WTC11 (cell line): Measurements from ENCODE around the gene CTTNBP2. TPM values are rescaled to one million over a fixed set of nuclear protein-coding genes. Genes with fewer than 3 reads are reported as not detected.

Source experiments
- ATAC-seq: fragments of 200-7000 bp; cut with Tn5 transposase; 2 replicates; pipeline ENCODE4 v1.10.0; 2021; ENCODE audit warnings: mild to moderate bottlenecking, moderate library complexity
- CTCF ChIA-PET: fragments of 300-600 bp; sonication (Branson Sonifier 250); formaldehyde crosslinking; loops from one replicate; lab custom pipeline; 2021; ENCODE audit warnings: antibody characterized with exemption; lab: Charles Lee
- POLR2A ChIA-PET: fragments of 350-600 bp; sonication (Branson Sonifier 250); formaldehyde crosslinking; loops from one replicate; lab custom pipeline; 2021; ENCODE audit warnings: antibody characterized with exemption; lab: Charles Lee
- DNase-seq: peaks from one replicate; pipeline ENCODE4 v3.0.0; 2021; ENCODE audit warnings: low spot score
- H3K27ac Mint-ChIP-seq: 2 replicates; pipeline ENCODE4 v1.8.0; 2021; ENCODE audit warnings: mixed read lengths
- H3K27me3 Mint-ChIP-seq: 2 replicates; pipeline ENCODE4 v1.8.0; 2021; ENCODE audit warnings: low read depth, mild to moderate bottlenecking, moderate library complexity, mixed read lengths
- H3K36me3 Mint-ChIP-seq: 2 replicates; pipeline ENCODE4 v1.8.0; 2021; ENCODE audit warnings: mixed read lengths
- H3K4me1 Mint-ChIP-seq: 2 replicates; pipeline ENCODE4 v1.8.0; 2022; ENCODE audit warnings: mixed read lengths
- H3K4me3 Mint-ChIP-seq: 2 replicates; pipeline ENCODE4 v1.8.0; 2021; ENCODE audit warnings: mild to moderate bottlenecking, moderate library complexity, mixed read lengths
- H3K9me3 Mint-ChIP-seq: 2 replicates; pipeline ENCODE4 v1.8.0; 2021; ENCODE audit warnings: mixed read lengths
- CBFB ChIP-seq: sonication (generic); formaldehyde crosslinking; IDR thresholded peaks from 2 replicates; pipeline ENCODE4 v1.8.1; 2022; ENCODE audit warnings: mild to moderate bottlenecking, low read depth, missing genetic modification reagents
- ELF4 ChIP-seq: sonication (generic); formaldehyde crosslinking; IDR thresholded peaks from 2 replicates; pipeline ENCODE4 v1.8.1; 2022; ENCODE audit warnings: low read depth, mild to moderate bottlenecking, moderate library complexity, missing genetic modification reagents
- FOXP4 ChIP-seq: sonication (generic); formaldehyde crosslinking; IDR thresholded peaks from 2 replicates; pipeline ENCODE4 v1.8.0; 2022; ENCODE audit warnings: mild to moderate bottlenecking, missing genetic modification reagents
- GABPB1 ChIP-seq: sonication (generic); formaldehyde crosslinking; IDR thresholded peaks from 2 replicates; pipeline ENCODE4 v1.8.1; 2023; ENCODE audit warnings: mild to moderate bottlenecking, missing genetic modification reagents
- GRHL2 ChIP-seq: fragments of 250-450 bp; sonication (Bioruptor Pico); IDR thresholded peaks from 2 replicates; pipeline ENCODE4 v1.8.0; 2022; ENCODE audit warnings: mild to moderate bottlenecking, moderate library complexity; ENCODE audit not compliant: insufficient replicate concordance, severe bottlenecking
- HMGXB4 ChIP-seq: sonication (generic); formaldehyde crosslinking; IDR thresholded peaks from 2 replicates; pipeline ENCODE4 v1.8.1; 2023; ENCODE audit warnings: mild to moderate bottlenecking, moderate library complexity, missing genetic modification reagents
- IRF1 ChIP-seq: sonication (generic); formaldehyde crosslinking; IDR thresholded peaks from 2 replicates; pipeline ENCODE4 v1.8.0; 2023; ENCODE audit warnings: missing genetic modification reagents
- MLX ChIP-seq: sonication (generic); formaldehyde crosslinking; IDR thresholded peaks from 2 replicates; pipeline ENCODE4 v1.8.1; 2023; ENCODE audit warnings: mild to moderate bottlenecking, missing genetic modification reagents, moderate library complexity
- MXD4 ChIP-seq: fragments of 250-450 bp; sonication (Bioruptor Pico); IDR thresholded peaks from 2 replicates; pipeline ENCODE4 v1.8.0; 2021; ENCODE audit warnings: mild to moderate bottlenecking, moderate library complexity, borderline replicate concordance
- NFE2L1 ChIP-seq: sonication (generic); formaldehyde crosslinking; IDR thresholded peaks from 2 replicates; pipeline ENCODE4 v1.8.1; 2023; ENCODE audit warnings: missing genetic modification reagents
- NR3C1 ChIP-seq: sonication (generic); formaldehyde crosslinking; conservative IDR thresholded peaks from 2 replicates; pipeline ENCODE4 v1.8.1; 2023; ENCODE audit warnings: low read depth, mild to moderate bottlenecking, missing genetic modification reagents
- PREB ChIP-seq: sonication (generic); formaldehyde crosslinking; IDR thresholded peaks from 2 replicates; pipeline ENCODE4 v1.8.1; 2022; ENCODE audit warnings: mild to moderate bottlenecking, missing genetic modification reagents, moderate library complexity, borderline replicate concordance
- RORB ChIP-seq: fragments of 250-450 bp; sonication (Bioruptor Pico); IDR thresholded peaks from 2 replicates; pipeline ENCODE4 v1.9.0; 2021; ENCODE audit warnings: mild to moderate bottlenecking
- ZNF232 ChIP-seq: sonication (generic); formaldehyde crosslinking; IDR thresholded peaks from 2 replicates; pipeline ENCODE4 v1.8.0; 2022; ENCODE audit warnings: mild to moderate bottlenecking, missing genetic modification reagents
- ZNF317 ChIP-seq: sonication (generic); formaldehyde crosslinking; IDR thresholded peaks from 2 replicates; pipeline ENCODE4 v1.8.1; 2023; ENCODE audit warnings: low read depth, mild to moderate bottlenecking, moderate library complexity, missing genetic modification reagents, borderline replicate concordance
- ZNF416 ChIP-seq: fragments of 250-450 bp; sonication (Bioruptor Pico); IDR thresholded peaks from 2 replicates; pipeline ENCODE4 v1.9.0; 2021; ENCODE audit warnings: mild to moderate bottlenecking, inconsistent platforms
- ZNF423 ChIP-seq: fragments of 250-450 bp; sonication (Bioruptor Pico); IDR thresholded peaks from 2 replicates; pipeline ENCODE4 v2.1.2; 2022; ENCODE audit warnings: mild to moderate bottlenecking, moderate library complexity
- total RNA-seq: library from RNA; stranded (reverse); gene quantifications from 3 replicates; pipeline ENCODE4 v1.2.3, GENCODE V29; 2021
- TF ChIP-seq, protein P1 (sequence below): fragments of 250-450 bp; sonication (Bioruptor Pico); IDR thresholded peaks from 2 replicates; pipeline ENCODE4 v1.8.0; 2021; ENCODE audit warnings: mild to moderate bottlenecking
- TF ChIP-seq, protein P2 (sequence below): sonication (generic); formaldehyde crosslinking; IDR thresholded peaks from 2 replicates; pipeline ENCODE4 v1.8.1; 2022; ENCODE audit warnings: low read depth, mild to moderate bottlenecking, moderate library complexity, missing genetic modification reagents, borderline replicate concordance
- TF ChIP-seq, protein P3 (sequence below): sonication (generic); formaldehyde crosslinking; IDR thresholded peaks from 2 replicates; pipeline ENCODE4 v1.8.0; 2022; ENCODE audit warnings: missing genetic modification reagents

The CTTNBP2 gene
- total RNA-seq, 1 experiment from 2014 or later: 22.1 TPM

- TF ChIP-seq MLX: no peak
- no peak for TF ChIP-seq ZNF232 (CRISPR knock-in tag)
These were observed 100.8 kb downstream of the CTTNBP2 start (continued) for GRCh38 chr7:117772421-117772820.

DNA sequence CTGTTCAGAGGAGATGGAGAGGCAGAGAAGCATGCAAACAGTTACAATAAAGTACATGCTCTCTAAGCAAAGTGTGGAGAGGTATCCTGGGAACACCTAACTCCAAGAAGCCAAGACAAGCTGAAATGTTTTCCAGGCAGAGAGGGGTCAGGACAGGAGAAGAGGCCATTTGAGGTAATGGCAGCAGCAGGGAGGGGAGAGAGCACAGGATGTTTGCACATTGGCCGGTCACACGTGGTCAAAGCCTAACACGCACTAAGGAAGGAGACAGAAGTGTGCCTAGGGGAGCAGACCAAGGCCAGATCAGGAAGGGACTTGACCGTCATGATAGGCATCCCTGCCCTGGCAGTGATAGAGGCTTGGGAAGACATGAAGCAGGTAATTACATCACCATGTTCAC, 101.5 kb downstream of the CTTNBP2 start:
- no peak overlapping the region for H3K4me3 Mint-ChIP-seq
- POLR2A ChIA-PET: no interaction called here
- DNase-seq: no peak
- TF ChIP-seq ZNF423 (CRISPR knock-in tag) (no peak), MXD4 (CRISPR knock-in tag) (no peak), ZNF416 (CRISPR knock-in tag) (no peak), NR3C1 (CRISPR knock-in tag) (no peak), MLX (no peak), CBFB (CRISPR knock-in tag) (no peak), ZNF317 (no peak), GRHL2 (CRISPR knock-in tag) (no peak)
- TF ChIP-seq, protein P1, sequence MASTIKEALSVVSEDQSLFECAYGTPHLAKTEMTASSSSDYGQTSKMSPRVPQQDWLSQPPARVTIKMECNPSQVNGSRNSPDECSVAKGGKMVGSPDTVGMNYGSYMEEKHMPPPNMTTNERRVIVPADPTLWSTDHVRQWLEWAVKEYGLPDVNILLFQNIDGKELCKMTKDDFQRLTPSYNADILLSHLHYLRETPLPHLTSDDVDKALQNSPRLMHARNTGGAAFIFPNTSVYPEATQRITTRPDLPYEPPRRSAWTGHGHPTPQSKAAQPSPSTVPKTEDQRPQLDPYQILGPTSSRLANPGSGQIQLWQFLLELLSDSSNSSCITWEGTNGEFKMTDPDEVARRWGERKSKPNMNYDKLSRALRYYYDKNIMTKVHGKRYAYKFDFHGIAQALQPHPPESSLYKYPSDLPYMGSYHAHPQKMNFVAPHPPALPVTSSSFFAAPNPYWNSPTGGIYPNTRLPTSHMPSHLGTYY (CRISPR knock-in tag): no peak
- TF ChIP-seq, protein P2, sequence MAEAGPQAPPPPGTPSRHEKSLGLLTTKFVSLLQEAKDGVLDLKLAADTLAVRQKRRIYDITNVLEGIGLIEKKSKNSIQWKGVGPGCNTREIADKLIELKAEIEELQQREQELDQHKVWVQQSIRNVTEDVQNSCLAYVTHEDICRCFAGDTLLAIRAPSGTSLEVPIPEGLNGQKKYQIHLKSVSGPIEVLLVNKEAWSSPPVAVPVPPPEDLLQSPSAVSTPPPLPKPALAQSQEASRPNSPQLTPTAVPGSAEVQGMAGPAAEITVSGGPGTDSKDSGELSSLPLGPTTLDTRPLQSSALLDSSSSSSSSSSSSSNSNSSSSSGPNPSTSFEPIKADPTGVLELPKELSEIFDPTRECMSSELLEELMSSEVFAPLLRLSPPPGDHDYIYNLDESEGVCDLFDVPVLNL (CRISPR knock-in tag): no peak
- TF ChIP-seq, all 79 proteins: peak for 0
- no peaks in the 10 kb centered on the region for H3K9me3 Mint-ChIP-seq
- peaks cover 12% of the 10 kb centered on the region; the same call in 1 of the 2 replicates for H3K4me1 Mint-ChIP-seq
- ATAC-seq: no peak
- CTCF ChIA-PET: interaction anchor here (1.0 kb wide), 1 partner anchor 10 kb away, joined by 5 read pairs; no protein-coding TSS in a partner anchor
- H3K27ac Mint-ChIP-seq: no peak overlapping the region
- H3K36me3 Mint-ChIP-seq: peaks cover 19% of the 10 kb centered on the region; the same call in 1 of the 2 replicates
- no peaks in the 10 kb centered on the region for H3K27me3 Mint-ChIP-seq

DNA sequence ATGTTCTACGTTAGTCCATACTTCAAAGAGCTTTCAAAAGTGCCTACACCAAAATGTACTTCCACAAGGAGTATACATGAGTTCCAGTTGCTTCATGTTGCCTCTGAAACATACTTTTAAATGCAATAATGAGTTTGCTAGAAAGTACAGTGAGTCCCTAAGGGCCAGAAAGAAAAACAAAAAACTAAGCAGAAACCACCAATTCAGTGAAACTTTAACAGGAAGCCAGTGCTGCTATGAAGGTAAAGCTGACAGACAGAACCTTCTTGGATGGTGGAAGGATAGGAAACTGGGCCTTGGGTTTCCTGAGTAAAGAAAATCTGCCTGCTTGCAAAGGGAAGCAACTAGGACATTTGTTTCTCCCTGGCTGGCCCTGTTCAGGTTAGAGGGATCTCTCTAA, 104.2 kb downstream of the CTTNBP2 start:
- H3K9me3 Mint-ChIP-seq: no peaks in the 10 kb centered on the region
- TF ChIP-seq NFE2L1 (no peak), PREB (no peak), GABPB1 (CRISPR knock-in tag) (no peak), NR3C1 (CRISPR knock-in tag) (no peak), RORB (CRISPR knock-in tag) (no peak), FOXP4 (no peak), IRF1 (CRISPR knock-in tag) (no peak), ELF4 (CRISPR knock-in tag) (no peak), HMGXB4 (no peak)
- TF ChIP-seq, protein P3, sequence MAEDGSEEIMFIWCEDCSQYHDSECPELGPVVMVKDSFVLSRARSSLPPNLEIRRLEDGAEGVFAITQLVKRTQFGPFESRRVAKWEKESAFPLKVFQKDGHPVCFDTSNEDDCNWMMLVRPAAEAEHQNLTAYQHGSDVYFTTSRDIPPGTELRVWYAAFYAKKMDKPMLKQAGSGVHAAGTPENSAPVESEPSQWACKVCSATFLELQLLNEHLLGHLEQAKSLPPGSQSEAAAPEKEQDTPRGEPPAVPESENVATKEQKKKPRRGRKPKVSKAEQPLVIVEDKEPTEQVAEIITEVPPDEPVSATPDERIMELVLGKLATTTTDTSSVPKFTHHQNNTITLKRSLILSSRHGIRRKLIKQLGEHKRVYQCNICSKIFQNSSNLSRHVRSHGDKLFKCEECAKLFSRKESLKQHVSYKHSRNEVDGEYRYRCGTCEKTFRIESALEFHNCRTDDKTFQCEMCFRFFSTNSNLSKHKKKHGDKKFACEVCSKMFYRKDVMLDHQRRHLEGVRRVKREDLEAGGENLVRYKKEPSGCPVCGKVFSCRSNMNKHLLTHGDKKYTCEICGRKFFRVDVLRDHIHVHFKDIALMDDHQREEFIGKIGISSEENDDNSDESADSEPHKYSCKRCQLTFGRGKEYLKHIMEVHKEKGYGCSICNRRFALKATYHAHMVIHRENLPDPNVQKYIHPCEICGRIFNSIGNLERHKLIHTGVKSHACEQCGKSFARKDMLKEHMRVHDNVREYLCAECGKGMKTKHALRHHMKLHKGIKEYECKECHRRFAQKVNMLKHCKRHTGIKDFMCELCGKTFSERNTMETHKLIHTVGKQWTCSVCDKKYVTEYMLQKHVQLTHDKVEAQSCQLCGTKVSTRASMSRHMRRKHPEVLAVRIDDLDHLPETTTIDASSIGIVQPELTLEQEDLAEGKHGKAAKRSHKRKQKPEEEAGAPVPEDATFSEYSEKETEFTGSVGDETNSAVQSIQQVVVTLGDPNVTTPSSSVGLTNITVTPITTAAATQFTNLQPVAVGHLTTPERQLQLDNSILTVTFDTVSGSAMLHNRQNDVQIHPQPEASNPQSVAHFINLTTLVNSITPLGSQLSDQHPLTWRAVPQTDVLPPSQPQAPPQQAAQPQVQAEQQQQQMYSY (CRISPR knock-in tag): no peak

More for the DNA sequence above, 104.2 kb downstream of the CTTNBP2 start:
- H3K4me1 Mint-ChIP-seq: peaks cover 5% of the 10 kb centered on the region; the same call in 1 of the 2 replicates
- H3K27me3 Mint-ChIP-seq: no peaks in the 10 kb centered on the region
- ChIA-PET POLR2A (interaction anchor here (0.6 kb wide), 1 partner anchor 19 kb away, joined by 3 read pairs; no protein-coding TSS in a partner anchor), CTCF (no interaction called here)
- DNase-seq: no peak
- no peak overlapping the region for H3K27ac Mint-ChIP-seq
- ATAC-seq: no peak
- no peak overlapping the region for H3K4me3 Mint-ChIP-seq
- H3K36me3 Mint-ChIP-seq: peaks cover 14% of the 10 kb centered on the region
